Measurements from ENCODE around the gene PLCB1.
A peak's percentile ranks its signal among the peaks of the same experiment; 100 is the strongest.

The PLCB1 gene

GRCh38 chr20:8720089-8720488 is 588.0 kb downstream of the PLCB1 start:
- no peak for DNase-seq (ENCODE audit: low spot score)

DNA sequence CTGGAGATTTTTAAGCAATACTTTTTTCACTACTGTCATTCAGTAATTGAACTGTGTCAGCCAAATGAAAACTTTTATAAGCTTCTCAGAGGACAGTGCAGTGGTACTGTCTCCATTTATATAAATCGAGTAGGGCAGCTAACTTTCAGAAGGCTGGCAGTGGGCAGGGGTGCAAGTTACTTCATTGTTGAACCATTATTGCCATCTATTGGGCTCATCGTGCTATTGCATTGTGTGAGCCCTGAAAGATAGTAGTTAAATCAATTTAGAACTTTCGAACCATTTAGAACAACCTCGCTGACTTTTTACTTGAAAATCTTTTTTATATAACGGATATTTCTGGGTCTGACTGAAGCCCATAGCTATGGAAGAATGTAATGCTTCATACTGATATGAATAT is 589.0 kb downstream of the PLCB1 start:
- no peak for DNase-seq (ENCODE audit: low spot score)

- peak; percentile 2 for DNase-seq (ENCODE audit: low spot score)
Observed at GRCh38 chr20:8722277-8722928, 590.3 kb downstream of the PLCB1 start.

- no peak for DNase-seq (ENCODE audit: low spot score)
Observed at GRCh38 chr20:8723296-8723695, 591.2 kb downstream of the PLCB1 start.

GRCh38 chr20:8724884-8725283 is 592.8 kb downstream of the PLCB1 start:
- no peak for DNase-seq (ENCODE audit: low spot score)

GRCh38 chr20:8726460-8726859 is 594.4 kb downstream of the PLCB1 start:
- no peak for DNase-seq (ENCODE audit: low spot score)

- DNase-seq (ENCODE audit: low spot score), result no peak
Observed at GRCh38 chr20:8735014-8735413, 602.9 kb downstream of the PLCB1 start.

- no peak for DNase-seq (ENCODE audit: low spot score)
Observed at GRCh38 chr20:8735674-8736073, 603.6 kb downstream of the PLCB1 start.

DNA sequence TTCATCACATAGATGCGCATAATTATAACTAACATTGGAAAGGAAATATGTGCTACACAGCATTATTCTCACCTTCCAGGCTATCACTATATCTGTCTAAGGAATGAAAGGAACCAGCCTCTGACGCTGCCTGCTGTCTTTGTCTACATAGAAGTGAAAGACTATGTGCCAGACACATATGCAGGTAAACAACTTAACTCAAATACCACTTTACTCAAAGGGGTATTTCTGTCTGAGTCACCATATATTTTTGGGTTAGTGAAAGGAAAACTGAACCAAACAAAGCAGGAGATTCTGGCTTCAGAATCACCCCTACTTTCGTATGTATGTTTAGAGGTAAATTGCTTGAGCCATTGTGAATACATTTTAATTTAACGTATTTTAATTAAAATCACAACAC is 608.2 kb downstream of the PLCB1 start:
- no peak for DNase-seq (ENCODE audit: low spot score)

DNA sequence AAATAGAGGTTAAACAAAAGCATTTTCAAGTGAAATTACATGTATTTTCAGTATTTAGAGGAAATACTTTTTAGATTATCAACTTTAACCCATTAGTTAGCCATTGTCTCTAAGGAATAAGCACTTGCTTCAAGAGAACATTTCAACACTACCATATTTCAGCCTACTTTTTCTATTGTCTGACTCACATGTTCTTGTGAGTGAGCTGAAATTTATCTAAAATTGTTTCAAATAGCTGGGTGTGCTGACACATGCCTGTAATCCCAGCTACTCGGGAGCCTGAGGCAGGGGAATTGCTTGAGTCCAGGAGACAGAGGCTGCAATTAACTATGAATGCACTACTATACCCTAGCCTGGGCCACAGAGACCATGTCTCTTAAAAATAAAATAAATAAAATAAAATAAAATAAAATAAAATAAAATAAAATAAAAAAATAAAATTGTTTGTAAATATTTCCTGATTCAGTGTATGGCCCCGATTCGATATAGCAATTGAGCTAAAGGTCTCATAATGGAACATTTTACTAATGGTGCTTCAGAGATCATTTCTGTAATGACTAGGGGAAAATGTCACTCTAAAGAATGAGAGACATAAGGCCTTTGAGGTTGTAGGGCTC is 612.3 kb downstream of the PLCB1 start:
- DNase-seq (ENCODE audit: low spot score), result no peak

GRCh38 chr20:8749101-8749500 is 617.0 kb downstream of the PLCB1 start:
- no peak for DNase-seq (ENCODE audit: low spot score)

DNA sequence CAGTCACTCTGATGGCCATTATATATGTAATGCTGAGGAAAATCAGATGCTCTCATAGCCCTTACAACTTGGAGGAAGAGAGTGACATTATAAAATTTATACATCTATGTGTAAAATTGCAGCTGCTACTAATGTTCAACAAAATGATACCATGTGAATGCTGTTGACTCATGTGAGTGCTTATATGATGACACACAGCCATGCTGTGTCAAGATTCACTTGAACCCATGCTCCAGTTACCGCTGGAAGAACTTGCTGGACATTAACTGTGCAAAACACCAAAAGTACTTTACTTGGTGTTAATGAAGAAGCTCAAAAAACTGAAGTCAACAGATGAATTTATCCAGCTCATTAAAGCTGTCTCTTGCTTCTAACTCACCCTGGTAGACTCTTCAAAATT is 617.9 kb downstream of the PLCB1 start:
- no peak for DNase-seq (ENCODE audit: low spot score)

DNA sequence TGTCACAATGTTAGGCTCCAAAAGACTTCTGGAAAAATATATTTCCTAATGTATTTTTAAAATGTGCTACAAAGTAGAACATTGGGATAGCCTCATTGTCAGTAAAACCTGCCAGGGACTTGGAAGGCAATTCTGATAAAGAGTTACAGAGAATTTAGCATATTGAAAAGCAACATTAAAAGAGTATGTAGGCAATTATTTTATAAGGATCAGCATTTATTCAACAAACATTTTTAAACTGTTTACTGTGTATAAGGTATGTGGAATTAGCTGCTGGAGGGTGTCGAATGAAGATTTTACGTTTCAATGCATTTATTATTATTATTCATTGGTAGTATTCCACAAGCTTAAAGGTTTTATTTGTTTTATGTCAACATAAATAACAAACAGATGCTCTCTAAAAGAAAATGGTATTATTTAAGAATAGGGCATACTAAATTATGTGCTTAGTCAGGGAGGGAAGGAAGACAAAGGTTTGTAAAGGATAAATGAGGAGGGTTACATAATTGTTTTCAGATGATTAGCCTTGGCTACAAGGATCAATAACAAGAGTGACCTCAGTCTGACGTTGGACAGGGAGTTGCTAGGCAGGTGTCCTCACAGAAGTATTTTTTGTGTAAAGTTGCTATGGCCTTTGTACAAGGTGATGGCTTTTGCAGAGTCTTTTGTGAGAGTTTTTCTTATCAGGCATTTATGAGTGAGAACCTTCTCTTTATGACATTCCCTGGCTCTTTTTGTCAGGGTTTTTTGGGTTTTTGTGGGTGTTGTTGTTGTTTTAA is 623.5 kb downstream of the PLCB1 start:
- no peak for DNase-seq (ENCODE audit: low spot score)

GRCh38 chr20:8756410-8756809 is 624.3 kb downstream of the PLCB1 start:
- no peak for DNase-seq (ENCODE audit: low spot score)

- no peak for DNase-seq (ENCODE audit: low spot score)
Observed at GRCh38 chr20:8757146-8757545, 625.1 kb downstream of the PLCB1 start.

- no peak for DNase-seq (ENCODE audit: low spot score)
Observed at GRCh38 chr20:8764344-8764962, 632.4 kb downstream of the PLCB1 start.

DNA sequence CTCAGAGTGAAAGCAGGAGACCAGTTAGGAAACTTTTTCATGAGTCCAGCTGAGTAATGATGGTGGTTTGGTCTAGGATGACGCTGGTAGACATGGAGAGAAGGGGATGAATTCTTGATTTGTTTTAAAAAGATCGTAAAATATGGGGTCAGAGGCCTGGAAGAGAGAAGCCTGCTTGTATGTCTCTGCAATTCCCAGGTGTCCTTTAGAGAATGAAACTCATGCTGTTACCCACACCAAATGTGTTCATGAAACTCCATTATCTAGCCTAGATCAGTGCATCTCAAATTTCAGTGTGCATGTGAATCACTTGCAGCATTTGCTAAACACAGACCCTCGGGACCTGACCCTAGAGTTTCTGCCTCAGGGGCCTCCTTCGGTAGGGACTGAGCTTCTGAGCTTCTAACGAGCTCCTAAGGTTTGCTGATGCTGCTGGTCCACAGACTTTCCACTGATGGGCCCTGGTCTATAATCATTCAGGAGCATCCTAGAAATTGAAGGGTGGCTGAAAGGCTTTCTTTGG is 634.9 kb downstream of the PLCB1 start:
- DNase-seq (ENCODE audit: low spot score), result no peak

DNA sequence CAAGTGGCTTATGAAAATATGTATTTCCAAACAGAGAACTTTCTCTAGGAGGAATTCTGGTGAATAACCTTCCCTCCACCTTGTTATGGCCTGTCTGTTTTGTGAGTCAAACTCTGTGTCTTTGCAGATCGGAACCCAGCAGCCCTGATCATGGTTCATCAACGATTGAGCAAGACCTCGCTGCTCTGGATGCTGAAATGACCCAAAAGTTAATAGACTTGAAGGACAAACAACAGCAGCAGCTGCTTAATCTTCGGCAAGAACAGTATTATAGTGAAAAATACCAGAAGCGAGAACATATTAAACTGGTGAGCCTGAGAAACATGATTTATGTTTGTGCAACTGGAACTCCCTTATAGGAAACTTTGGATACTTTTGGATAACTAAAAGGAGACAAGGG is 642.3 kb downstream of the PLCB1 start:
- DNase-seq (ENCODE audit: low spot score), result no peak

GRCh38 chr20:8777911-8778310 is 645.8 kb downstream of the PLCB1 start:
- DNase-seq (ENCODE audit: low spot score), result no peak

GRCh38 chr20:8778387-8778786 is 646.3 kb downstream of the PLCB1 start:
- DNase-seq (ENCODE audit: low spot score), result no peak

DNA sequence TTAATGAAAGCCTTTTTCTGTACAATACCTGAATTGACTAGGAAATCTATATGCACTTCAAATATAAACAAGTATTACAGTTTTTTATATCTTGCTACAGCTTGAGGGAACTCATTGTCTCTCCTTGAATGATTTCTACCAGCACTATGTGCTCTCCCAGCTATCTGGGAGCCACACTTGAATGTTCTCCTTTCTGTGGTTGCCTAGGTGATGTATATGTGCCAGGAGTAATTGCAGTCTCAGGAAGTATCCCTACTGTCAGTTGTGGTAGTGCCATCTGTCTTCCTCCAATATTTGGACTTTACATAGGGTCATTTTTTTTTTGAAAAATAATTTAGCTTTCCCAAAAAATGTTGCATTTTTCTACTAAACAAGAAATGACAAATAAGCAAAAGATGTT is 648.8 kb downstream of the PLCB1 start:
- no peak for DNase-seq (ENCODE audit: low spot score)

GRCh38 chr20:8782804-8783203 is 650.7 kb downstream of the PLCB1 start:
- DNase-seq (ENCODE audit: low spot score), result no peak

GRCh38 chr20:8783734-8784133 is 651.7 kb downstream of the PLCB1 start:
- DNase-seq (ENCODE audit: low spot score), result no peak
